Liver (tissue), 3 donors: Measurements from ENCODE around the gene ARID5A.

Experiments used
- ATF3 ChIP-seq: IDR thresholded peaks from 2 replicates; pipeline ENCODE4 v1.6.1; 2016; ENCODE audit warnings: antibody characterized with exemption
- CTCF ChIP-seq: fragments of 150-350 bp; IDR thresholded peaks from 2 replicates; pipeline ENCODE4 v1.5.1; 2017; ENCODE audit warnings: improper control_type of control experiment, low read depth, low read length; ENCODE audit not compliant: missing input control
- EGR1 ChIP-seq, 2 donors: IDR thresholded peaks; 2 replicates each; pipeline ENCODE4 v1.6.1; 2016 to 2018; ENCODE audit warnings: antibody characterized with exemption in 2 of 2, low read depth in 2 of 2
- GABPA ChIP-seq, 2 donors: IDR thresholded peaks in 1 of 2; conservative IDR thresholded peaks in 1 of 2; 2 replicates each; pipeline ENCODE4 v1.6.1; 2016; ENCODE audit warnings: antibody characterized with exemption in 2 of 2, mild to moderate bottlenecking in 1 of 2, moderate library complexity in 1 of 2
- HNF4G ChIP-seq: IDR thresholded peaks from 2 replicates; pipeline ENCODE4 v1.6.1; 2016; ENCODE audit warnings: antibody characterized with exemption
- JUND ChIP-seq, 2 donors: IDR thresholded peaks; 2 replicates each; pipeline ENCODE4 v1.6.1; 2016; ENCODE audit warnings: antibody characterized with exemption in 2 of 2
- MAX ChIP-seq: IDR thresholded peaks from 2 replicates; pipeline ENCODE4 v1.6.1; 2016; ENCODE audit warnings: antibody characterized with exemption
- RAD21 ChIP-seq, 2 donors: IDR thresholded peaks; 2 replicates each; pipeline ENCODE4 v1.6.1; 2016; ENCODE audit warnings: antibody characterized with exemption in 2 of 2, mild to moderate bottlenecking in 2 of 2
- REST ChIP-seq: IDR thresholded peaks from 2 replicates; pipeline ENCODE4 v1.6.1; 2016; ENCODE audit warnings: antibody characterized with exemption, mild to moderate bottlenecking
- RXRA ChIP-seq, 2 donors: IDR thresholded peaks; 2 replicates each; pipeline ENCODE4 v1.6.1; 2017 to 2018; ENCODE audit warnings: antibody characterized with exemption in 2 of 2, mild to moderate bottlenecking in 1 of 2
- SP1 ChIP-seq: IDR thresholded peaks from 2 replicates; pipeline ENCODE4 v1.6.1; 2018; ENCODE audit warnings: antibody characterized with exemption, mild to moderate bottlenecking
- TAF1 ChIP-seq: conservative IDR thresholded peaks from 2 replicates; pipeline ENCODE4 v1.6.1; 2016; ENCODE audit warnings: antibody characterized with exemption, mild to moderate bottlenecking
- YY1 ChIP-seq: IDR thresholded peaks from 2 replicates; pipeline ENCODE4 v1.6.1; 2016; ENCODE audit warnings: antibody characterized with exemption, mild to moderate bottlenecking
- ZBTB33 ChIP-seq: IDR thresholded peaks from 2 replicates; pipeline ENCODE4 v1.6.1; 2016; ENCODE audit warnings: antibody characterized with exemption
- donor health status: healthy.
- donor health status: healthy.

- no peak for TF ChIP-seq CTCF
- TF ChIP-seq YY1: no peak
- no peak for TF ChIP-seq JUND (IDR thresholded peaks at IDR 0.05)
- no peak for TF ChIP-seq REST
- TF ChIP-seq SP1: no peak
- no peak for TF ChIP-seq ZBTB33
- TF ChIP-seq RXRA (IDR thresholded peaks at IDR 0.05): no peak
- TF ChIP-seq HNF4G: no peak
- TF ChIP-seq TAF1: no peak
- no peak for TF ChIP-seq RAD21 (IDR thresholded peaks at IDR 0.05)
- TF ChIP-seq GABPA (IDR thresholded peaks at IDR 0.05 in 1 of 2, conservative IDR thresholded peaks at IDR 0.05 in 1 of 2): no peak
- TF ChIP-seq MAX: no peak
- TF ChIP-seq ATF3: no peak
- TF ChIP-seq EGR1 (IDR thresholded peaks at IDR 0.05; ENCODE audit: low read depth in 2 of 2): no peak
These were observed 10.7 kb downstream of the ARID5A start for GRCh38 chr2:96547203-96547641.
